NCI-H2196 treated with DMSO at 0.1 percent for 48 hours (cell line): ENCODE results near the gene SCN9A.

Source experiments
- DNase-seq: peaks from one replicate; lab custom pipeline; 2025; ENCODE audit not compliant: unreplicated experiment; lab: John Stamatoyannopoulos, UW

The SCN9A gene

GRCh38 chr2:166181813-166182154 lies 194.0 kb downstream of the SCN9A start:
- DNase-seq: no peak

GRCh38 chr2:166180951-166181812 lies 194.6 kb downstream of the SCN9A start:
- DNase-seq: peak; percentile 45

DNA sequence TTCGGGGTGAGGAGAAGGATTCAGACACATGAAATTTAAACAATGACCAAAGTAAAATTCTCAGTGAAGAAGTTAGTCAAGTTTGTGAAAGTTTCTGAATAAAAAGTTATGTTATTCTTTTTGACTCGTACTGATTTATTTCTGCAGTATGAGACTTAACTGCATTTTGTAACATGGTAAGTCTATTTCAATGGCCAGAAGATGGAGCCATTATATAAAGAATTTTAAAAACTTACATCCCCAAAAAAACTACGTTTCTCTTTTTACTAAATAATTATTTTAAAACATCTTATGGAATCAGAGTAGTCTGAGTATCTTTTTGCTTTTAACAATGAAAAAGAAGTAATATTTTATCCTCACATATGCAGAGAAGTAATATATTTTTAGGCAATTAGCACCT lies 196.5 kb downstream of the SCN9A start:
- DNase-seq: no peak

GRCh38 chr2:166173263-166173662 lies 202.5 kb downstream of the SCN9A start:
- no peak for DNase-seq

DNA sequence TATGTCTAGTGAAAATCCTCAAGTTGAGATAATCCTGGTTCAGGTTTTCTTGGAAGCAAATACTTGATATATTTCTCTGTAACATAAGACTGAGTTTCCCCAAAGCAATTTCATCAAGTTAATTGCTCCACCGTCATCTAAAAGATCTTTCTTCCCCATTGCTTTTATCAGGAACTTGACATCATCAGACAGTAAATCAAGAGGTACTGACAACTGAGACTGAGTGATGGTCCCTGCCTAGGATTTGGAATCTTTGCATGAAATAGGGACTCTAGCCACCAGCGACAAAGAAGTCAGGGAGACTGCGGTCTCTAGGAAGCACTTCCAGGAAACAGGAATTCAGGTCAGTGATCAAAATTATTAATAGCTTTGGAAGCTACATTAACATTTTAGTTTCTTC lies 204.5 kb downstream of the SCN9A start:
- no peak for DNase-seq

- DNase-seq: no peak
These were observed 205.4 kb downstream of the SCN9A start for GRCh38 chr2:166170356-166170755.

DNA sequence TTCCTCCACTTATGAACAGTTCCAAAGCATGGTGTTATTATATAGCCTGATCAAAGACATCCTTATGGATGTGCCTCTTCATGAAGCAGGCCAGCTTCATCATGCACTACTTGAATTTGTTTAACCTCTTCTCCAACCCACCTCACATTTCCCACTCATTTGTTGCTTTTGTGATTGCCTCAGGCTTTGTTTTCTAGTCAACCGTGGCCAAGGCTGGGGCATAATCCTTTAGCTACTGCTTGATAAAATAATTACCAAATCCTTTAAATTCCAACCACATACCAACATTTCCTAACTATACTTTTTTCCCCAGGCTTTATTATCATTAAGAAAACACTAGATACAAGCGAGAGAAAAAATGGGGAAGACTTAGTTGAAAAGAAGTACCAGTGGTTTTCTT lies 208.3 kb downstream of the SCN9A start:
- DNase-seq: no peak

- no peak for DNase-seq
These were observed 212.0 kb downstream of the SCN9A start for GRCh38 chr2:166163775-166164174.

DNA sequence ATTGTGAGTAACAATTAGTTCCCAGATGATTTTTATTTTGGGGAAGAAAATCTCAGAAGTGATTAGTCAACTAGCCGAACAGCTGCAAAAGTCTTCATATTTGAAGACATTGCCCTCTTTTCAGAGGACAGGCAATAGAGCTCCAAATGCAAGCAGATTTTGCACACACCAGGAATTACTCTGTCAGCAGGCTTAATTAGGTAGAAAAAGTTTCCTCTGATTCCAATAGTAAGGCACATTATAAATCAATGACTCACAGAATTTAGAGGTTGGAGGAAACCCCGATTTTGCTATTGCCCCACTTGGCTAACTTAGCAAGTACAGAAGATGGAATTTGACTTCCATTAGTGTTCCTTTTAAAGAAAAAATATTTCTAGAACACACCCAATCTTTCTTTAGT lies 217.2 kb downstream of the SCN9A start:
- DNase-seq: no peak

DNA sequence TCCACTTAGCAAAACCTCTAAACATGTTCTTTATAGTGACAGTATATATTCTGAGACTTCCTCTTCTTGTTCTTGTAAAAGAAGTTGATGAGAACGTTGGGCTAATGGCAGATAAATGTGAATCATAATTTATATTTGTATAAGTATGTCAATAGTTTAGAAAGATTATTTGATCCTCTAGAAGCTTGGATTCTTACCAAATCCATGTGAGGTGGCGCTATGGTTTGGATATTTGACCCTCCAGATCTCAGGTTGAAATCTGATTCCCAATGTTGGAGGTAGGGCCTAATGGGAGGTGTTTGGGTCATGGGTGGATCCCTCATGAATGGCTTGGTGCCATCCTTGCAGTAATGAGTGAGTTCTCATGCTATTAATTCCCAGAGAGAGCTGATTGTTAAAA lies 218.2 kb downstream of the SCN9A start:
- DNase-seq: no peak

GRCh38 chr2:166156985-166157490 lies 218.7 kb downstream of the SCN9A start:
- no peak for DNase-seq

- DNase-seq: no peak
These were observed 220.2 kb downstream of the SCN9A start for GRCh38 chr2:166155589-166155988.

DNA sequence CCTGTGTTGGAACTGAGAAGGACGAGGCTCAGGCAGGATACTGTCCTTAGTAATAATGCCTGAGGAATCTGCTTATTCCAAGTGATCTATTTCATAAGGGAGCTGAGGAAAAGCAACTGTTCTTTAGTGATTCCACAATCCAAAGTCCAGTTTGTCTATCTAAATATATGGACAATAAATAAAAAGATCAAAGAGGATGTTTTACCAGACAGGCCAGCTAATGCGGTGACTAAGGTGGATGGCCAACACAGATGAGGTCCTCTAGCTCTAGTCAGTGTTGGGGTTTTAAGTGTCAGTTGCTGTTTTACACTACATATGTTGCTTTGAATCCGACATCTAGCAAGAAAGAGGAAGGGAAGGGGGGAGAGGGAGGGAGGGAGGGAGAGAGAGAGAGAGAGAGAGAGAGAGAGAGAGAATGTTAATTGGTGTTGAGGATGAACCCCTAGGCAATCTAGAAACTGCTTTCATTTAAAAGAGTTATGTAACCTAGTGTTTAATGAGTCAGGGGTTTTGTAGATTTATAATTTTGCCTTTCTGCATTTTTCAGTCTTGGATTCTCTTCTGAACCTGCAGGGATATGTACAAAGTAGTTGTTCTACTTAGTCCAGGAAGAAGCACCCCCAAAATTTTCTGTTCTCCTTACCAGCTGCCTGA lies 220.9 kb downstream of the SCN9A start:
- DNase-seq: no peak

DNA sequence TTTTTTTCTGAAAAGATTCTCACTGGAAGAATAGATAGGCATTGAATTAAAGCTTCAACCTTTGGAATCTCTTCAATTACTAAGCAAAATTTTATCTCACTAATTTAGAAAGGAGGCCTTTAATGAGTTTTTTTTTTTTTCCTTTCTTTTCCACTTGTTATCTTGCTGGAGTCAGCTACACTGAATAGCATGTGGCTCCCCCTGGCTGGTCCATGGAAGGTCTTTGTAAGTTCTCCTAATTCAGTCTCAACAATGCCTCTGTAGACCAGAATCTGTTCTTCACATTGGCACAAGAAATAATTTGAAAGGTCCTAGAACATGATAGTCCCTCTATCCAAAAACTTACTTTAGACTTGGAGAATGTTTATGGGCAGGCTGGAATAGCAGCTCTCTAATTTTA lies 223.7 kb downstream of the SCN9A start:
- no peak for DNase-seq

DNA sequence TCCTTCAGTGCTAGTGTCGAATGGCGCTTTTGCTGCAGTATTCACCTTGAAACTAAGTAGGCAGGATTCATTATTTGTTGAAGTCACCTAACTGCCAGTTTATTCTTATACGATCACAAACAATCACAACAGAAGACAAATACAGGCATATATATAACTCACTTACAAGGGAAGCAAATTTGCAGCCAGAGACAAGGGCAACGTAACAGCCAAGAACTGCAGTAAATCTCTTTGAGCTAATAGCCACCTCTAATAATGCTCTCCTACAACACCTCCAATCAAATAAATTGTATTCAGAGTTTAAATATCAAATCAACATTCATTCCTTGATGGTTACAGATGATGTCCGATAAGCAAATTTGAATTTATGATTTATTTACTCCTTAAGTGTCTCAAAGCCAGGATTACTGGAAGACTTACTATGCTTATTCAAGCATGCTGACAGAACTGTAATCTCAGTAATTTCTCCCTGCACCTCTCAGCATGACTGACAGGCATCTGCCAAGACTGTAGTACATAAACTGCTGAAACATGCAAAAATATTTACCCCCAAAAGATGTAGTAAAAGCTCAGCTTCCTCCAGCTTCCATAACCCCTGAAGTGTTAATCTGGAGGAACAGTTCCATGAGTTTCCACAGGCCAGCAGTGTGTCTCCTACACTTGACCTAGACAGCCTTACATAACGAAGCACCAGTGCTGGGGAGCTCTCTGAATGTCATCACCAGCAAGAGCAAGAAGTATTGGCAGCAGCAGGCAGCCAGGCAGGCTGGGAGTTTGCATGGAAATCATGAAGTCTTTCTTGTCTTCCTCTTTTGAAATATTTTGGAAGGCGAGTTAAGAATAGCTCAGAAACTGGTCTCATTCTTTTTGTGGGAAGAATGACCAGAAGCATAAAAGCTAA lies 227.0 kb downstream of the SCN9A start:
- DNase-seq: no peak

- DNase-seq: no peak
These were observed 227.9 kb downstream of the SCN9A start for GRCh38 chr2:166147883-166148282.
